Natural killer cell (primary cell): ENCODE data around the gene CSMD2. TPM values are rescaled to one million over a fixed set of nuclear protein-coding genes. Genes with fewer than 3 reads are reported as not detected.

Source experiments
- ATAC-seq, 3 donors: fragments of 150-1000 bp in 2 of 3; fragments of 200-7000 bp in 1 of 3; cut with Tn5 transposase; 1 replicate in 1 of 3; 2 replicates in 2 of 3; pipeline ENCODE4 v1.10.0; 2021; ENCODE audit warnings: mild to moderate bottlenecking in 2 of 3, moderate library complexity in 2 of 3
- DNase-seq, 2 donors: peaks; one replicate each; pipeline versions ENCODE4 v3.0.0 to v3.0.0-alpha.2; 2013 to 2021; ENCODE audit warnings: mixed read lengths in 1 of 2
- H3K27ac ChIP-seq: one replicate; pipeline ENCODE4 v1.5.1; 2013; ENCODE audit warnings: mild to moderate bottlenecking, low read length
- H3K27me3 ChIP-seq: one replicate; pipeline ENCODE4 v1.6.1; 2013; ENCODE audit warnings: low read length; ENCODE audit not compliant: control insufficient read depth, insufficient read depth
- H3K36me3 ChIP-seq: one replicate; pipeline ENCODE4 v1.6.1; 2013; ENCODE audit warnings: low read length; ENCODE audit not compliant: control insufficient read depth, insufficient read depth
- H3K4me1 ChIP-seq: one replicate; pipeline ENCODE4 v1.6.1; 2013; ENCODE audit warnings: low read length; ENCODE audit not compliant: control insufficient read depth, insufficient read depth
- H3K4me3 ChIP-seq: one replicate; pipeline ENCODE4 v1.5.1; 2013; ENCODE audit warnings: low read length
- H3K9me3 ChIP-seq: one replicate; pipeline ENCODE4 v1.6.1; 2013; ENCODE audit warnings: low read length; ENCODE audit not compliant: control insufficient read depth, insufficient read depth
- H3K27ac Mint-ChIP-seq, 2 donors: one replicate each; pipeline ENCODE4 v1.8.0; 2022; ENCODE audit warnings: mild to moderate bottlenecking in 2 of 2, mixed read lengths in 2 of 2, moderate library complexity in 1 of 2
- H3K27me3 Mint-ChIP-seq, 2 donors: one replicate each; pipeline ENCODE4 v1.8.0; 2022; ENCODE audit warnings: low read depth in 2 of 2, mixed read lengths in 2 of 2
- H3K36me3 Mint-ChIP-seq: one replicate; pipeline ENCODE4 v1.8.0; 2022; ENCODE audit warnings: mixed read lengths
- H3K4me1 Mint-ChIP-seq, 2 donors: one replicate each; pipeline ENCODE4 v1.8.0; 2022; ENCODE audit warnings: mixed read lengths in 2 of 2
- H3K4me3 Mint-ChIP-seq: one replicate; pipeline ENCODE4 v1.8.0; 2022; ENCODE audit warnings: mild to moderate bottlenecking, moderate library complexity, mixed read lengths
- H3K9me3 Mint-ChIP-seq, 2 donors: one replicate each; pipeline ENCODE4 v1.8.0; 2022; ENCODE audit warnings: mixed read lengths in 2 of 2
- WGBS: methylation state at CpG from one replicate; pipeline ENCODE4 v1.1.7; 2013; ENCODE audit warnings: missing lambda C conversion rate; ENCODE audit not compliant: insufficient coverage; 5-methylcytosine and 5-hydroxymethylcytosine counted together
- intact Hi-C: fragments of 100-400 bp; cut with micrococcal nuclease; formaldehyde crosslinking; loops from one replicate; pipeline ENCODE4 v1.14.2; 2022
- total RNA-seq, 4 donors: library from RNA; stranded (reverse); fragments of 120-200 nt in 1 of 4; gene quantifications; one replicate each; pipeline versions ENCODE4 v1.2.3 to v1.2.4, GENCODE V29; 2013 to 2022
- TF ChIP-seq, protein P1 (sequence below): fragments of 200-600 bp; IDR thresholded peaks from one replicate; pipeline ENCODE4 v1.8.0; 2022; ENCODE audit warnings: antibody characterized with exemption

CSMD2 gene
- total RNA-seq, 3 donors from 2014 or later (not counting 1 experiment from before 2014, with no cell fraction given) = not detected

DNA sequence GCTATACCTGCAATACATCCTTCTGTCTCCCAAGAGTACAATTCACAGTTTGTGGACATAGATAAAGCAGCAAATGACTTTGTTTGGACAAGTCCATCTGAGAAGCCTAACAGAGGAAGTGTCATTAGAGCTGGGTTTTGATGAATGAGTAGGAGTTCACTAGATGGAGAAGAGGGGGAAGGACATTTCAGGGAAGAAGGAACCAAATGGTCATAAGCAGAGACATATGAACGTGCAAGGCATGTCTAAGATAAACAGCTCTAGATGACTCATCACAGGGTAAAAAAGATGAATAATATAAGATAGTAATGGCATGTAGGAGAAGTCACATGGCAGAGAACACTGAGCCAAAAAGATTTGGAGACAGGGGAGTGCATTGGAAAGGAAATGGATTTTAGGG, 246.7 kb downstream of the CSMD2 start:
- Histone ChIP-seq H3K27me3 (no peaks in the 10 kb centered on the region), H3K27ac (no peak overlapping the region), H3K36me3 (no peaks in the 10 kb centered on the region), H3K9me3 (no peaks in the 10 kb centered on the region), H3K4me1 (no peaks in the 10 kb centered on the region), H3K4me3 (no peak overlapping the region)
- WGBS = 71% methylated on average over 1 of the region's 1 CpG
- no peaks in the 10 kb centered on the region for H3K9me3 Mint-ChIP-seq
- ATAC-seq = no peak
- no peak for DNase-seq
- H3K27me3 Mint-ChIP-seq = peaks cover 7 to 12% of the 10 kb centered on the region in 2 donors
- H3K4me1 Mint-ChIP-seq = no peaks in the 10 kb centered on the region
- intact Hi-C loops = no loop called here
- no peak overlapping the region for H3K4me3 Mint-ChIP-seq
- H3K36me3 Mint-ChIP-seq = no peaks in the 10 kb centered on the region
- no peak overlapping the region for H3K27ac Mint-ChIP-seq
- TF ChIP-seq, protein P1, sequence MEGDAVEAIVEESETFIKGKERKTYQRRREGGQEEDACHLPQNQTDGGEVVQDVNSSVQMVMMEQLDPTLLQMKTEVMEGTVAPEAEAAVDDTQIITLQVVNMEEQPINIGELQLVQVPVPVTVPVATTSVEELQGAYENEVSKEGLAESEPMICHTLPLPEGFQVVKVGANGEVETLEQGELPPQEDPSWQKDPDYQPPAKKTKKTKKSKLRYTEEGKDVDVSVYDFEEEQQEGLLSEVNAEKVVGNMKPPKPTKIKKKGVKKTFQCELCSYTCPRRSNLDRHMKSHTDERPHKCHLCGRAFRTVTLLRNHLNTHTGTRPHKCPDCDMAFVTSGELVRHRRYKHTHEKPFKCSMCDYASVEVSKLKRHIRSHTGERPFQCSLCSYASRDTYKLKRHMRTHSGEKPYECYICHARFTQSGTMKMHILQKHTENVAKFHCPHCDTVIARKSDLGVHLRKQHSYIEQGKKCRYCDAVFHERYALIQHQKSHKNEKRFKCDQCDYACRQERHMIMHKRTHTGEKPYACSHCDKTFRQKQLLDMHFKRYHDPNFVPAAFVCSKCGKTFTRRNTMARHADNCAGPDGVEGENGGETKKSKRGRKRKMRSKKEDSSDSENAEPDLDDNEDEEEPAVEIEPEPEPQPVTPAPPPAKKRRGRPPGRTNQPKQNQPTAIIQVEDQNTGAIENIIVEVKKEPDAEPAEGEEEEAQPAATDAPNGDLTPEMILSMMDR = no peak

DNA sequence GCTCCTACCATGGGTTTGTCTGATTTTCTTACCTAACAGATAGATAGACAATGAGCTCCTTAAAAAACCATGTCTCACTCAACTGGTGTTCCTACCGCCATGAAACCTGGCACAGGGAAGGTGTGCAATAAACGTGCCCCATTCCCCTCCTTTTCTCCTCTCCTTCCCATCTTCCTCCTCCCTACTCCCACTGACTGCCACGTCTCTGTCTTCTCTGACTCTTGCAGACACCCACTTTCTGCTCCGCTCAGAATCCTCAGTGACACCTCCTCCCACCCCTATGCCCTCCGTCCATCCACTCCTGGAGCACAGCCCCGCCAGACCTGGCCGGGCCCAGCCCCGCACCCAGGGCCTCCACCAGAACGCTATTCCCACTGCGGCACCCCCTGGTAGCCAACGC, 248.2 kb downstream of the CSMD2 start:
- H3K4me1 ChIP-seq = no peaks in the 10 kb centered on the region
- intact Hi-C loops = no loop called here
- no peak overlapping the region for H3K27ac ChIP-seq
- no peaks in the 10 kb centered on the region for H3K4me1 Mint-ChIP-seq
- H3K4me3 Mint-ChIP-seq = no peak overlapping the region
- H3K9me3 ChIP-seq = no peaks in the 10 kb centered on the region
- peaks cover 12 to 15% of the 10 kb centered on the region in 2 donors for H3K27me3 Mint-ChIP-seq
- H3K27me3 ChIP-seq = no peaks in the 10 kb centered on the region
- no peak overlapping the region for H3K4me3 ChIP-seq
- H3K27ac Mint-ChIP-seq = no peak overlapping the region
- H3K36me3 ChIP-seq = no peaks in the 10 kb centered on the region
- DNase-seq (no peak), ATAC-seq (no peak)
- 86% methylated on average over 11 of the region's 11 CpGs for WGBS
- no peaks in the 10 kb centered on the region for H3K36me3 Mint-ChIP-seq
- H3K9me3 Mint-ChIP-seq = no peaks in the 10 kb centered on the region
- TF ChIP-seq, protein P1 = no peak

DNA sequence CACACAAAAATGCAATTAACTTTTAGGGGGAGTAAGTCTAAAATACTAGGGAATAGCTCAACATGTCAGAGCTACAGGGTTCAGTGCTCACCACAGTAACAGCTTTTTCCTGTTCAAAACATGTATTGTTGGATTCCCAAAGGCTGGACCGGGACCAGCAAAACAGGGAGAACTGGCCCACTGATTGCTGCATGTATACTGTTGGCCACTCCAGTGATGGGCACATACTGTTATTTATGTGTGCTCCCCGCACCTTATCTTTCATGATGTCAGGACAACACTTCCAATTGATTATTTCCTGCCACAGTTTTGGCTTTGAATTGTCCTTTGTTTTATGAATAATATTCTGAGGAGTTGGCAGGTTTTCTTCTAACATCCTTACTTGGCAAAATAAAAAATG, 250.5 kb downstream of the CSMD2 start:
- Histone ChIP-seq H3K27me3 (peaks cover 4% of the 10 kb centered on the region), H3K9me3 (no peaks in the 10 kb centered on the region), H3K36me3 (no peaks in the 10 kb centered on the region), H3K4me3 (no peak overlapping the region), H3K4me1 (no peaks in the 10 kb centered on the region), H3K27ac (no peak overlapping the region)
- H3K27ac Mint-ChIP-seq = no peak overlapping the region
- H3K4me1 Mint-ChIP-seq = no peaks in the 10 kb centered on the region
- DNase-seq (no peak), ATAC-seq (no peak)
- no peaks in the 10 kb centered on the region for H3K9me3 Mint-ChIP-seq
- WGBS = 64% methylated on average over 2 of the region's 2 CpGs
- peaks cover 13 to 19% of the 10 kb centered on the region in 2 donors for H3K27me3 Mint-ChIP-seq
- H3K36me3 Mint-ChIP-seq = no peaks in the 10 kb centered on the region
- TF ChIP-seq, protein P1 = no peak
- intact Hi-C loops = no loop called here
- H3K4me3 Mint-ChIP-seq = no peak overlapping the region

DNA sequence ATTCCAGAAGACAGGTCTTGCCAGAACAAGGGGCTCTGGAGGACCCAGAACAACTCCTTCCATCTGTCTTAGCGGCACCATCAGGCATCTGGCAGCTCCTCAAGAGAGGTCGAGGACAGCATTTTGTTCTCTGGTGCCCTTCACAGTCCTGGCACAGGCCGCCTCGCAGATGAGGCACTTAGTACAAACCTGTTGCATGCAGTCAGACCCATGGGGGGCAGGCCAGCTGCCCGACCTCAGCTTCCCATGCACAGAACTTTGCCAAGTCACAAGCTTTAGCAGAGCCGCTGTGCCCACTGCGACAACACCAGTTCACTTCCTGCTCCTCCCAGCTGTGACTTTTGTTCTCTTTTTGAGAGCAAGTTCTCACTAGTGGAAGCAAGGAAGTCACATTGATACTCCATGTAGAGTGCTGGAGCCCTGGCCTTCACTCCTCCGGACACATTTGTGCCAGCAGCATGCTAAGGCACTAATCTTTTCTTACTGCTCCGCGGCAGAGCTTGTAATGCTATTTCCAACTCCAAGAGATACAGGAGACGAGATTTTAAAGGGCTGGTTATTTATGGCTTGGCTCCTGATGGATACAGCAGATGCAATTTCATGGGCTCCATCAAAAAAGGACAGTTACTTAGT, 256.6 kb downstream of the CSMD2 start:
- Histone ChIP-seq H3K36me3 (no peaks in the 10 kb centered on the region), H3K27ac (no peak overlapping the region), H3K9me3 (no peaks in the 10 kb centered on the region), H3K4me3 (no peak overlapping the region), H3K4me1 (no peaks in the 10 kb centered on the region), H3K27me3 (peaks cover 4% of the 10 kb centered on the region)
- H3K27ac Mint-ChIP-seq = no peak overlapping the region
- TF ChIP-seq, protein P1 = no peak
- ATAC-seq (no peak), DNase-seq (no peak)
- H3K27me3 Mint-ChIP-seq = peaks cover 5 to 20% of the 10 kb centered on the region in 2 donors
- H3K9me3 Mint-ChIP-seq = no peaks in the 10 kb centered on the region
- H3K4me3 Mint-ChIP-seq = no peak overlapping the region
- no peaks in the 10 kb centered on the region for H3K36me3 Mint-ChIP-seq
- WGBS = 79% methylated on average over 11 of the region's 11 CpGs
- no peaks in the 10 kb centered on the region for H3K4me1 Mint-ChIP-seq
- intact Hi-C loops = no loop called here
